NCI-H69 (cell line): ENCODE data around the gene DTD1.
"Not testable (repeated sequence)": the region's sequence is repeated elsewhere in the genome, so short reads cannot be mapped to it uniquely, and the experiment has no call there.

ENCODE experiments used
- DNase-seq: peaks from one replicate; lab custom pipeline; 2025; lab: John Stamatoyannopoulos, UW

The DTD1 gene

GRCh38 chr20:18742841-18743240 lies 155.0 kb downstream of the DTD1 start:
- DNase-seq, result no peak

GRCh38 chr20:18743665-18744440 lies 156.0 kb downstream of the DTD1 start:
- DNase-seq, result no peak

- no peak for DNase-seq
These were observed 159.2 kb downstream of the DTD1 start for GRCh38 chr20:18747090-18747489.

GRCh38 chr20:18748987-18749386 lies 161.1 kb downstream of the DTD1 start:
- peak; percentile 90 for DNase-seq

GRCh38 chr20:18749528-18749927 lies 161.7 kb downstream of the DTD1 start:
- DNase-seq, result no peak

- peak; percentile 95 for DNase-seq
These were observed 162.9 kb downstream of the DTD1 start for GRCh38 chr20:18750735-18751134.

- DNase-seq, result no peak
These were observed 166.3 kb downstream of the DTD1 start for GRCh38 chr20:18754030-18754652.

GRCh38 chr20:18754653-18755045 lies 166.8 kb downstream of the DTD1 start:
- no peak for DNase-seq

- not testable (repeated sequence) for DNase-seq
These were observed 173.0 kb downstream of the DTD1 start for GRCh38 chr20:18760852-18761251.

GRCh38 chr20:18767676-18768075 lies 179.8 kb downstream of the DTD1 start:
- DNase-seq, result no peak

GRCh38 chr20:18773566-18773965 lies 185.7 kb downstream of the DTD1 start:
- peak; percentile 35 for DNase-seq

GRCh38 chr20:18774207-18774606 lies 186.4 kb downstream of the DTD1 start:
- DNase-seq, result no peak

- DNase-seq, result no peak
These were observed 187.8 kb downstream of the DTD1 start for GRCh38 chr20:18775633-18776032.

- DNase-seq, result no peak
These were observed 191.0 kb downstream of the DTD1 start for GRCh38 chr20:18778690-18779392.

- DNase-seq, result no peak
These were observed 192.7 kb downstream of the DTD1 start for GRCh38 chr20:18780385-18781130.

- DNase-seq, result no peak
These were observed 193.7 kb downstream of the DTD1 start for GRCh38 chr20:18781509-18781908.

- no peak for DNase-seq
These were observed 195.6 kb downstream of the DTD1 start for GRCh38 chr20:18783385-18783959.

GRCh38 chr20:18787046-18787445 lies 199.2 kb downstream of the DTD1 start:
- DNase-seq, result not testable (repeated sequence)

GRCh38 chr20:18788021-18788420 lies 200.2 kb downstream of the DTD1 start:
- DNase-seq, result no peak

GRCh38 chr20:18790787-18791186 lies 202.9 kb downstream of the DTD1 start:
- no peak for DNase-seq

- DNase-seq, result peak; percentile 95
These were observed 206.0 kb downstream of the DTD1 start for GRCh38 chr20:18793625-18794427.
